ENCODE results near the gene STEAP1B. TPM values are rescaled to one million over a fixed set of nuclear protein-coding genes. Genes with fewer than 3 reads are reported as not detected.
"Not testable (repeated sequence)": the region's sequence is repeated elsewhere in the genome, so short reads cannot be mapped to it uniquely, and the experiment has no call there.

Gene STEAP1B
- total RNA-seq, 1 donor from 2014 or later: 0.92 TPM

- intact Hi-C loops (cut with DNase I): no loop called here
- no peak for DNase-seq (ENCODE audit: low spot score)
Observed at GRCh38 chr7:22469371-22470143, 30.4 kb downstream of the STEAP1B start.

GRCh38 chr7:22468609-22469008 is 31.4 kb downstream of the STEAP1B start:
- DNase-seq (ENCODE audit: low spot score): no peak
- intact Hi-C loops (cut with DNase I): no loop called here

DNA sequence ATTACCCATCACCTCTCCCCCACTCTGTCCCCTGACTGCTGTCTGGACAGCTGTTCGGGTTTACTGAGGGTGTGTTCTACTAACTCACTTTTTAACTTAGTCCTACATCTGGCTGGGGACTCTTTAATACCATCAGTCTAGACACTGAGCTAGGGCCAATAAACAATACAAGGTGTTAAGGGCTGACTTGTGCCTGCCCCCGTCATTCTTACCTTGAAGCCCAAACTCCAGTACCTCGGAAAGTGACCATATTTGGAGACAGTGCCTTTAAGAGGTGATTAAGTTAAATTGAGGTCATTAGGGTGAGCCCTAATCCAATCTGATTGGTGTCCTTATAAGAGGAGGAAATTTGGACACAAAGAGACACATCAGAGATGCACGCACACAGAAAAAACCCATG is 35.7 kb downstream of the STEAP1B start:
- DNase-seq (ENCODE audit: low spot score): no peak
- intact Hi-C loops (cut with DNase I): no loop called here

DNA sequence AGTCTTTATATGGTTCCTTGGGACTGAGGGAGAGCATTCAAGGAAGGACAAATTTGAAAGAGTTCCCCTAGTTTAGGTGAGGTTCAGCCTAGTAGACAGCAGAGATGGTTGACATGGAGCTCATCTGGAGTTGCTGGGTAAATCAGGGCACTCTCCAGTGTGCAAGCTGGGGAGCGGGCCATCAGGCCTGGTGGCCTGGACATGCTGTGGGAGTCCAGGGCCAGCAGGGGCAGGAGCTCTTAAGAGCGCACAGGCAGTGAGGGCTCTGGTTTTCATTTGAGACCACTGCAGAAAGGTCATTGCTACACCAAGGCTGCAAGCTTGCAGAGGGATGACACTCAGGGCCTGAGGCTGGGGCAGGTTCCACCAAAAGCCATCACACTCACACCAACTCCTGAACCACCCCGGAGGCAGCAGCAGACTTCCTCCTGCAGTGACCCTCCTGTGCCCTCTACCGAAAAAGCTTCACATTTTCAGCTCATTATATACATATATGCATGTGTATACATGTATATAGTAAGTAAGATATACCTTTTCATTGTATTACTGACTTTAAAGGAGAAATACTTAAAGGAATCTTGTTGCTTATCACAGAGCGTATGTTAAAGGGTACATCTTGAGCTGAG is 39.5 kb downstream of the STEAP1B start:
- no peak for DNase-seq (ENCODE audit: low spot score)
- intact Hi-C loops (cut with DNase I): no loop called here

DNA sequence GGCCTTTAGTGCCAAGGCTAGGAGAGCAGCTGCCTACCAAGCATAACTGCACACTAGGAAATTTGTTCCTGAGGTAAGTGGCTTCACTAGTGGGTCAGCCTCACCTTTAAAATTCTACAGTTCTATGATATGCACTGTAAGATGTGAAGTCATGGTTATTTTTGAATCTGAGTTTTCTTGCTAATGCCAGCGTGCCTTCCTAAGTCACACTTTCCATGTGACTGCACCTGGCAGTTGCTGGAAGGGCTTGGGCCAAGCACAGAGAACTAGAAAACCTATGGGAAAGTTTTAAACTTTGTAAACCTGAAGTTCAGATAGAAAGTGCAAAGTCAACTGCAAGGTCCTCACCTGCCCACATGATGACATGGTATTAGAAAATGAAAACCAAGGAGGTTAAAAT is 42.5 kb downstream of the STEAP1B start:
- intact Hi-C loops (cut with DNase I): no loop called here
- no peak for DNase-seq (ENCODE audit: low spot score)

- intact Hi-C loops (cut with DNase I): no loop called here
- DNase-seq (ENCODE audit: low spot score): no peak
Observed at GRCh38 chr7:22454446-22454845, 45.5 kb downstream of the STEAP1B start.

DNA sequence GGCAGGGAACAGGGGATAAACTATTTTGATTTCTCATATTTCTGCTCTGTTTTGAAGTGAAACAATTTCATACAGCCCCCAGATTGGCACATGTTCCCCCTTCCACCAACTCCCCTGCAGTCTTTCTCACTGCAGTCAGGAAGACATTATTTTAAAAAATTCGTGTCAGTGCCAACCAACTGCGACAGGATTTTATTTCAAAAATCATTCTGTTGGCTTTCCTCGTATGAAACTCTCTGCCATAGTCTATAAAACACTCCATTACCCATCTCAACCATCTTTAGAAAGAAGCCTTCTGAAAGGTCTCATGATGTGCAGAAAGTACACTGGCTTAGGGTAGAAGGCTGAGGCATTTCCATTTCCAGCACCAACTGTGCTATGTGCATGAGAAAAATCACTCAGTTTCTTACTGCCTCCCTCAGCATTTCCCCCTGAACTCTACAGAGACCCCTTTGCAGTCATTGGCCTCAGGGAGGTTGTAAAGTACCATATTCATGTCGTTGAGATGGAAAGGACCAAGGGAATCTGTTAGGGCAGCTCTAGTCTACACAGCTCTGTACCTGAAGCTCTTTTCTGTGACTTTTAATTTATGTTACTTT is 46.9 kb downstream of the STEAP1B start:
- DNase-seq (ENCODE audit: low spot score): no peak
- intact Hi-C loops (cut with DNase I): no loop called here

DNA sequence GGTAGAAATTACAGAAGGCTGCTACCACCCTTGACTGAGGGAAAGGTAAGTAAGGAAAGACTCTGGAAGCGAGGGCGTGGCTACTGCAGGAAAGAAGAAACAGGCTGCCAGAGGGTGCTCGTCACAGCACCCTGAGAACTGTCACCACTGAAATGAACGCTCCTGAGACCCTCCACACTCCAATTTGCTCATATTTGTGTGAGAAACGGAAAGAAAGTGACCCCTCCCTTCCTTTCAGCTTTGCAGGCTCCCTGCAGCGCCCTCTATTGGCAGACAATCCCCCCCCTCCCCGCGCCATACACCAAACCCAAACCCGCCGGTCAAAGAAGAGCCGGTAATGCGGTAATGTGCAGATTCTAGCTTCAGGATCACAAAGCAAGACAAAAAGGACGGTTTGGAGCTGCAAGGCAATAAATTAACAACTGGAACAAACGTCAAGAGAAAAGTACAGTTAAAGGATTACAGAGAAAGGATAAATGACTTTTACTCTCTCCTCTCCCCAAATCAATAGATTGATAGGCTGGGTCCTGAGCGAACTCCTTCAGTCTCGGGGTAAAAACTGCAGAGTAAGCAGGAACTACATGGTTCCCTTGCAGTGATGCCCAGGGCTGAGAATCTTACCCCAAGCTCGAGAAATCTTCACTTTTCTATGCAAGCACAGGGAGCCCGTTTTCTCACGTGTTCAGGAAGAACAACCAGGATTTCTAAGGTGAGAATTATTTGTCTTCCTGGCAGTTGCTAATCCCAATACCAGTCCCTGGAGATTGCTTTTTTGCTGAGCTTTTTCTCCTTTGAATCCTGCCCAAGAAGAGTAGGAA is 47.6 kb downstream of the STEAP1B start:
- intact Hi-C loops (cut with DNase I): no loop called here
- no peak for DNase-seq (ENCODE audit: low spot score)

GRCh38 chr7:22450013-22450412 is 50.0 kb downstream of the STEAP1B start:
- DNase-seq (ENCODE audit: low spot score); intact Hi-C loops (cut with DNase I): not testable (repeated sequence)

- intact Hi-C loops (cut with DNase I): no loop called here
- no peak for DNase-seq (ENCODE audit: low spot score)
Observed at GRCh38 chr7:22447762-22448161, 52.2 kb downstream of the STEAP1B start.

DNA sequence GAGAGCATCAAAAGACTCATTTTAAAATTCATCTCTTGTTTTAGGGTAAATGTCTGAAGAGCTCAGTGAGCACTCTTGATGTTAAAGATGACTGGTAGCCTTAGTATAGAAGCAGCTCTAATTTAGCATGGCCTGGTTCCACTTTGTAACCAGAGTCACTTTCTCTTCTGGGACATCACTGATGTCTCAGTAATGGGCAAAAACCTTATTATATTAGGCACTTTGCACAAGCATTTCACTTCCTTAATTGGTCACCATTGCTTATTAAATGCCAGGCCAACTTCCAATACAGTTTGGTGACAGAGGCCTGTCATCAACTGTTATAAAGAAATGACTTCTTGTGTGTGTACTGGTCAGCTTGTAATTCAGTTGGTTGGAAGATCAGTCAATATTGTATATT is 53.0 kb downstream of the STEAP1B start:
- no peak for DNase-seq (ENCODE audit: low spot score)
- intact Hi-C loops (cut with DNase I): no loop called here

GRCh38 chr7:22445853-22446252 is 54.1 kb downstream of the STEAP1B start:
- intact Hi-C loops (cut with DNase I): no loop called here
- DNase-seq (ENCODE audit: low spot score): no peak

GRCh38 chr7:22445140-22445743 is 54.7 kb downstream of the STEAP1B start:
- intact Hi-C loops (cut with DNase I): no loop called here

GRCh38 chr7:22444181-22444971 is 55.6 kb downstream of the STEAP1B start:
- DNase-seq (ENCODE audit: low spot score): no peak
- intact Hi-C loops (cut with DNase I): no loop called here

More at GRCh38 chr7:22445140-22445743, 54.7 kb downstream of the STEAP1B start:
- peak; percentile 89 for DNase-seq (ENCODE audit: low spot score)

- no peak for DNase-seq (ENCODE audit: low spot score)
- intact Hi-C loops (cut with DNase I): no loop called here
Observed at GRCh38 chr7:22443370-22444180, 56.4 kb downstream of the STEAP1B start.

- intact Hi-C loops (cut with DNase I): no loop called here
- no peak for DNase-seq (ENCODE audit: low spot score)
Observed at GRCh38 chr7:22442882-22443369, 57.1 kb downstream of the STEAP1B start.

DNA sequence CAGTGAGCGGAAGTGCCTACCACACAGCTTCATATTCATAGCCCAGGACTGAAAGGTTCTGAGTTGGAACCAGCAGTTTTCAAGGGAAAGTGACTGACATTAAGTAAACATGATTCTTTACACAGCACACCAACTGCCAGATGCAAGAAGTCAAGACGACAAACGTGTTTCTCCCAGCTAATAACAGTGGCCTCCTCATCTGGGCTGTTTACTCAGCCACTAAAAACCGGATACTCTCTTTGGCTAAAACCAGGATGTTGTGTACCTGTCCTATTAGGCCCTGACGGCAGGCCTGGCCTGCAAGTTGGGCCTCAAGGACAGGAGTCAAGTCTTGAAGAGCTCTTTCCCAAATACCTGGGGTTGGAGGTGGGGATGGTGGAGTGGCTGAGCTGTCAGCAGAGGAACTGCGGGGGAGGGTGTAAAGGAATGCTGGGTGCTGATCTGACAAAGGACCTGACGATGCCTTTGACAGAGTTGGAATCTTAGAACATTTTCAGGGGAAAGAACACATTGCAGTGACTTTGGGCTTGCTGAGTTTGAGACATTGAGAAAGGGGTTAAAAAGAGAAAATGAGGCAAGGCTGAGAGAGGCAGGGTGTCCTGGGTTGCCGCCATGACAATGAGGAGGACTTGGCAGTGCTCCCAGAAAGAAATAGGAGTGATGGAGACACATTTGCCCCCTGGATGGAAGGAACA is 57.7 kb downstream of the STEAP1B start:
- no peak for DNase-seq (ENCODE audit: low spot score)
- intact Hi-C loops (cut with DNase I): no loop called here
